Right lobe of liver (tissue), 6 donors: ENCODE data around the gene R3HDM2. TPM values are rescaled to one million over a fixed set of nuclear protein-coding genes. Genes with fewer than 3 reads are reported as not detected.

Experiments used
- ATAC-seq, 4 donors: fragments of 200-7000 bp; cut with Tn5 transposase; one replicate each; pipeline ENCODE4 v1.9.1; 2020; ENCODE audit warnings: mild to moderate bottlenecking in 4 of 4, moderate library complexity in 4 of 4
- DNase-seq, 3 donors: peaks; one replicate each; pipeline ENCODE4 v3.0.0-alpha.2; 2020
- H3K27ac ChIP-seq, 3 donors: fragments of 200-600 bp; one replicate each; pipeline ENCODE4 v1.8.0; 2022
- H3K27me3 ChIP-seq, 2 donors: fragments of 200-600 bp; one replicate each; pipeline ENCODE4 v1.8.0; 2022
- H3K36me3 ChIP-seq, 4 donors: fragments of 200-600 bp; sonication (generic) in 1 of 4; one replicate each; pipeline versions ENCODE4 v1.5.1 to v1.8.0; 2017 to 2022; ENCODE audit warnings: control low read depth in 1 of 4
- H3K4me1 ChIP-seq, 4 donors: fragments of 200-600 bp; sonication (generic) in 1 of 4; one replicate each; pipeline versions ENCODE4 v1.5.1 to v1.8.0; 2017 to 2022; ENCODE audit warnings: control low read depth in 1 of 4
- H3K4me3 ChIP-seq, 3 donors: fragments of 200-600 bp; one replicate each; pipeline ENCODE4 v1.8.0; 2022
- H3K9me3 ChIP-seq, 4 donors: fragments of 200-600 bp; sonication (generic) in 1 of 4; one replicate each; pipeline versions ENCODE4 v1.5.1 to v1.8.0; 2017 to 2022; ENCODE audit warnings: control low read depth in 1 of 4
- CTCF ChIP-seq, 4 donors: fragments of 200-600 bp in 3 of 4; fragments of 450-650 bp in 1 of 4; IDR thresholded peaks; one replicate each; pipeline versions ENCODE4 v1.5.1 to v1.8.0; 2016 to 2022; ENCODE audit warnings: antibody characterized with exemption in 4 of 4, mild to moderate bottlenecking in 2 of 4
- POLR2A ChIP-seq: fragments of 450-650 bp; IDR thresholded peaks from one replicate; pipeline ENCODE4 v1.6.1; 2017; ENCODE audit warnings: antibody characterized with exemption, mild to moderate bottlenecking
- WGBS: methylation state at CpG from one replicate; pipeline ENCODE4 v1.1.6; 2018; ENCODE audit warnings: low coverage, low lambda C conversion rate; ENCODE audit not compliant: insufficient coverage; ENCODE audit errors: missing lambda C conversion rate; 5-methylcytosine and 5-hydroxymethylcytosine counted together
- intact Hi-C, 2 donors: fragments of 100-400 bp; cut with DNase I; formaldehyde crosslinking; loops; one replicate each; pipeline versions ENCODE4 v1.11.2 to v1.14.1; 2022
- total RNA-seq, 6 experiments: library from RNA; depleted of rRNA in 2 of 6; stranded (reverse); fragments of >200 nt in 2 of 6; fragmentation: NEBNext Ultra II Directional in 3 of 6; extraction: Animal tissue kit (Norgen Biotek cat#: 25700) in 3 of 6; gene quantifications; one replicate each; pipeline versions ENCODE4 v1.1.0 to v1.2.4, GENCODE V29; 2016 to 2023
- donor health status: DM: no; HTN: yes; CAD: no.
- donor health status: DM: no; HTN: no; CAD: no.
- donor health status: DM: no; HTN: no; CAD: no.
- donor health status: DM: no; HTN: yes; CAD: no.
- donor health status: DM: no; HTN: yes; CAD: no.

The R3HDM2 gene
- total RNA-seq, 6 experiments from 2014 or later: 25.3 to 48.0 (median 35.9) TPM

- ATAC-seq: no peak
- intact Hi-C loops: no loop called here
- no peak overlapping the region for H3K4me3 ChIP-seq
Measured at GRCh38 chr12:57462912-57463253, 32.0 kb upstream of the R3HDM2 start.

GRCh38 chr12:57462251-57462911 is 31.5 kb upstream of the R3HDM2 start:
- peak overlapping the region; percentile 30 to 53 (median 49) for H3K27ac ChIP-seq
- TF ChIP-seq CTCF (IDR thresholded peaks at IDR 0.05) (peak; percentile 94 to 95 (median 95)), POLR2A (peak; percentile 5)
- H3K27me3 ChIP-seq: no peaks in the 10 kb centered on the region
- H3K9me3 ChIP-seq: no peaks in the 10 kb centered on the region
- peaks cover 0 to 31% (median 1%) of the 10 kb centered on the region in 4 donors for H3K4me1 ChIP-seq
- H3K36me3 ChIP-seq: no peaks in the 10 kb centered on the region
- 0% methylated on average over 9 of the region's 28 CpGs for WGBS
- H3K4me3 ChIP-seq: peak overlapping the region; percentile 36 to 53 (median 44)
- intact Hi-C loops: no loop called here
- DNase-seq (peak; percentile 84 to 87 (median 85)), ATAC-seq (peak; percentile 66 to 79 (median 77))

More at GRCh38 chr12:57462912-57463253, 32.0 kb upstream of the R3HDM2 start:
- Histone ChIP-seq H3K27me3 (no peaks in the 10 kb centered on the region), H3K9me3 (no peaks in the 10 kb centered on the region), H3K4me1 (peaks cover 0 to 26% (median 1%) of the 10 kb centered on the region in 4 donors), H3K36me3 (no peaks in the 10 kb centered on the region), H3K27ac (no peak overlapping the region)
- 60% methylated on average over 1 of the region's 5 CpGs for WGBS
- TF ChIP-seq POLR2A: no peak
- no peak for TF ChIP-seq CTCF (IDR thresholded peaks at IDR 0.05)
- DNase-seq: no peak

- ATAC-seq (no peak), DNase-seq (no peak)
- WGBS: 0% methylated on average over 8 of the region's 9 CpGs
- no peaks in the 10 kb centered on the region for H3K27me3 ChIP-seq
- peaks cover 0 to 34% (median 1%) of the 10 kb centered on the region in 4 donors for H3K4me1 ChIP-seq
- H3K9me3 ChIP-seq: no peaks in the 10 kb centered on the region
- no peak for TF ChIP-seq CTCF (IDR thresholded peaks at IDR 0.05)
- no peak for TF ChIP-seq POLR2A
- H3K36me3 ChIP-seq: no peaks in the 10 kb centered on the region
- H3K27ac ChIP-seq: no peak overlapping the region
- H3K4me3 ChIP-seq: peak overlapping the region; percentile 36 to 53 (median 44)
- intact Hi-C loops: no loop called here
Measured at GRCh38 chr12:57461917-57462250, 31.0 kb upstream of the R3HDM2 start.

GRCh38 chr12:57461276-57461916 is 30.6 kb upstream of the R3HDM2 start:
- DNase-seq (peak in 1 of 3 donors; percentile 74), ATAC-seq (peak in 2 of 4 donors; percentile 2 to 9)
- H3K36me3 ChIP-seq: no peaks in the 10 kb centered on the region
- intact Hi-C loops: no loop called here
- peak overlapping the region; percentile 36 to 53 (median 44) for H3K4me3 ChIP-seq
- 0% methylated on average over 17 of the region's 32 CpGs for WGBS
- H3K27ac ChIP-seq: no peak overlapping the region
- peaks cover 0 to 37% (median 1%) of the 10 kb centered on the region in 4 donors for H3K4me1 ChIP-seq
- no peaks in the 10 kb centered on the region for H3K27me3 ChIP-seq
- TF ChIP-seq CTCF (IDR thresholded peaks at IDR 0.05) (no peak), POLR2A (no peak)
- no peaks in the 10 kb centered on the region for H3K9me3 ChIP-seq
